ENCODE results near the gene HRH4.

GRCh38 chr18:24413148-24413547 lies 47.3 kb upstream of the HRH4 start:
- peak; percentile 38; the same call in 1 of the 2 replicates for TF ChIP-seq CTCF (conservative IDR thresholded peaks at IDR 0.05; ENCODE audit: low read depth, low read length)
- TF ChIP-seq EZH2 (IDR thresholded peaks at IDR 0.05; ENCODE audit: borderline replicate concordance, low read depth, low read length, poor library complexity, severe bottlenecking) = no peak

Measured in A673 (cell line).